MM.1S (cell line): ENCODE measurements around the gene KCNB1.

ENCODE experiments used
- CTCF ChIP-seq: fragments of 300-600 bp; sonication (generic); IDR thresholded peaks from 2 replicates; pipeline ENCODE4 v1.5.1; 2016; ENCODE audit warnings: antibody characterized with exemption, low read length, mixed read lengths
- EZH2 ChIP-seq: fragments of 300-600 bp; sonication (generic); optimal IDR thresholded peaks from 2 replicates; pipeline ENCODE3; 2017; ENCODE audit warnings: low read depth, mild to moderate bottlenecking, antibody characterized with exemption, low read length, mixed read lengths

GRCh38 chr20:49452011-49452482 is 30.4 kb downstream of the KCNB1 start:
- TF ChIP-seq CTCF = no peak
- TF ChIP-seq EZH2 = no peak
